HEK293 (cell line): Measurements from ENCODE around the gene PKHD1.

Experiments used
- CTCF ChIP-seq: fragments of 450-650 bp; formaldehyde crosslinking; IDR thresholded peaks from 2 replicates; pipeline ENCODE4 v1.5.1; 2016; ENCODE audit warnings: missing biosample characterization, missing genetic modification characterization
- ZNF114 ChIP-seq: fragments of 450-650 bp; formaldehyde crosslinking; IDR thresholded peaks from 2 replicates; pipeline ENCODE4 v1.5.0; 2017; ENCODE audit warnings: missing biosample characterization, missing genetic modification characterization
- ZNF121 ChIP-seq: fragments of 450-650 bp; formaldehyde crosslinking; IDR thresholded peaks from 2 replicates; pipeline ENCODE4 v1.5.1; 2016; ENCODE audit warnings: missing biosample characterization, missing genetic modification characterization
- ZNF785 ChIP-seq: fragments of 450-650 bp; formaldehyde crosslinking; IDR thresholded peaks from 2 replicates; pipeline ENCODE4 v1.5.1; 2016; ENCODE audit warnings: missing biosample characterization, missing genetic modification characterization
- TF ChIP-seq, protein P1 (sequence below): fragments of 450-650 bp; formaldehyde crosslinking; IDR thresholded peaks from 2 replicates; pipeline ENCODE4 v1.5.1; 2016; ENCODE audit warnings: missing biosample characterization, missing genetic modification characterization, low read depth
- TF ChIP-seq, protein P2 (sequence below): fragments of 450-650 bp; formaldehyde crosslinking; IDR thresholded peaks from 2 replicates; pipeline ENCODE4 v1.5.1; 2017; ENCODE audit warnings: missing biosample characterization, missing genetic modification characterization

DNA sequence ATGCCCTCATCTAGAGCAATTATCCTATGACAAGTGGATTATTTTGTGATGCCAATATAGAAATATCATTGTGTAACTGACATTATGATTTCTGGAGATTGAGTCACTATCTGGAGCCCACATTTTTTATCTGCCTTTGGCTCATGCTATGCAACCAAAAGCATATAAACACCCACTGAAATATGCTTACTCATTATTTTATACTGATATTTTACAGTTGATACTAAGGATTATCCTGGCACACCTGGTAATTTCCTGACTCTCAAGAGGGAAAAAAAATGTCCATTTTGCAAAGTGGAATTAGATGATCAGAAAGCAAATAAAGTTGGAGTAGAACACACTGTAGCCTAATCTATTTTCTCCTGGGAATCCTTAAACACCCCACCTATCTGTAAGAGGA is 154.5 kb downstream of the PKHD1 start:
- TF ChIP-seq ZNF785 (no peak), CTCF (tag by site-specific recombination) (no peak), ZNF114 (tag by site-specific recombination) (no peak), ZNF121 (tag by site-specific recombination) (no peak)
- TF ChIP-seq, protein P1, sequence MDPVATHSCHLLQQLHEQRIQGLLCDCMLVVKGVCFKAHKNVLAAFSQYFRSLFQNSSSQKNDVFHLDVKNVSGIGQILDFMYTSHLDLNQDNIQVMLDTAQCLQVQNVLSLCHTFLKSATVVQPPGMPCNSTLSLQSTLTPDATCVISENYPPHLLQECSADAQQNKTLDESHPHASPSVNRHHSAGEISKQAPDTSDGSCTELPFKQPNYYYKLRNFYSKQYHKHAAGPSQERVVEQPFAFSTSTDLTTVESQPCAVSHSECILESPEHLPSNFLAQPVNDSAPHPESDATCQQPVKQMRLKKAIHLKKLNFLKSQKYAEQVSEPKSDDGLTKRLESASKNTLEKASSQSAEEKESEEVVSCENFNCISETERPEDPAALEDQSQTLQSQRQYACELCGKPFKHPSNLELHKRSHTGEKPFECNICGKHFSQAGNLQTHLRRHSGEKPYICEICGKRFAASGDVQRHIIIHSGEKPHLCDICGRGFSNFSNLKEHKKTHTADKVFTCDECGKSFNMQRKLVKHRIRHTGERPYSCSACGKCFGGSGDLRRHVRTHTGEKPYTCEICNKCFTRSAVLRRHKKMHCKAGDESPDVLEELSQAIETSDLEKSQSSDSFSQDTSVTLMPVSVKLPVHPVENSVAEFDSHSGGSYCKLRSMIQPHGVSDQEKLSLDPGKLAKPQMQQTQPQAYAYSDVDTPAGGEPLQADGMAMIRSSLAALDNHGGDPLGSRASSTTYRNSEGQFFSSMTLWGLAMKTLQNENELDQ (tag by site-specific recombination), result no peak
- TF ChIP-seq, protein P2, sequence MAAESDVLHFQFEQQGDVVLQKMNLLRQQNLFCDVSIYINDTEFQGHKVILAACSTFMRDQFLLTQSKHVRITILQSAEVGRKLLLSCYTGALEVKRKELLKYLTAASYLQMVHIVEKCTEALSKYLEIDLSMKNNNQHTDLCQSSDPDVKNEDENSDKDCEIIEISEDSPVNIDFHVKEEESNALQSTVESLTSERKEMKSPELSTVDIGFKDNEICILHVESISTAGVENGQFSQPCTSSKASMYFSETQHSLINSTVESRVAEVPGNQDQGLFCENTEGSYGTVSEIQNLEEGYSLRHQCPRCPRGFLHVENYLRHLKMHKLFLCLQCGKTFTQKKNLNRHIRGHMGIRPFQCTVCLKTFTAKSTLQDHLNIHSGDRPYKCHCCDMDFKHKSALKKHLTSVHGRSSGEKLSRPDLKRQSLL, result no peak
